GM19468 (cell line): ENCODE data around the gene TENT4A.

ENCODE experiments used
- ATAC-seq: cut with Tn5 transposase; IDR thresholded peaks from one replicate; pipeline ENCODE4 v1.9.1; 2021; ENCODE audit warnings: mild to moderate bottlenecking, moderate library complexity, moderate number of reproducible peaks; ENCODE audit not compliant: unreplicated experiment; ENCODE audit errors: extremely low read depth

The TENT4A gene

DNA sequence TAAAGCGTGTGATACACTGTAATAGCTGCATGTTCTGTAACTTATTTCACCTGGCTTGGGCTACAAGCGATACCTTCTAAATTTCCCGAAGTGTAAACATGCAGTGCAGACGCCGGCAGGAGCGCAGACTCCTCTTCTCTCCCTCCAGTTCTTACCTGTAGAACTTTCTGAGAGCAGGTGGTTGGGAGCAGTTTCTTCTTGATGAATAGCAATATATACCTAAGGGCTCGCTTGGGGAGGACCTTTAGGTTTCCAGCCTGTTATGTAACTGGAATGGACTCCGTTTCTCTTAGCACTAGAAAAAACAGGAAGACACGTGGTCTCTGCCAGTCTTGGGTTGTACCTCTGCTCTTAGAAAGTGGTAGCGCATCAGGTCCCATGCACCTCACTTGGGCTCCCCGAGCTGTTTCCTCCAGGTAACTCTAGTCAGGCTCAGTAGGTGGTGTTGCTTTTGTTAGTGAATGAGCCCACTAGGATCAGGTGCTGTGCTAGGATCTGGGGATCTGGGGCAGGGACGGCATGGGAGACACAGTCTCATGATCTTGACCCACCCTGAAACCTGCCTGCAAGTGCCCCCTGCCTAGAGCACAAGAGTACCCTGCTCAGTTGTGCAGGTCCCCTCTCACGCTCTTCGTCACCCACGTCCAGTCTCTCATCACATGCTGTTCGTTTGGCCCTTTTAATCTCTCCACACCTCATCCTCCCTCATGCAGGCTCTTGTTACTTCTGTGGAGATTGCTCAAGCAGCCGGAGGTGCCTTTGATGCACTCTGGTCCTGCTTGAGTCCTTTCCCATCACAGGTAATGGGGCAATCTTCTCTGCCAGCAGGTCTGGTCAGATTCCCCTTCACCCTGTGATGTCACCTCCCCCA lies 2.8 kb downstream of the TENT4A start:
- ATAC-seq: no peak

- no peak for ATAC-seq
Observed at GRCh38 chr5:6716629-6717149, 3.5 kb downstream of the TENT4A start.

GRCh38 chr5:6717247-6717646 lies 4.0 kb downstream of the TENT4A start:
- no peak for ATAC-seq

DNA sequence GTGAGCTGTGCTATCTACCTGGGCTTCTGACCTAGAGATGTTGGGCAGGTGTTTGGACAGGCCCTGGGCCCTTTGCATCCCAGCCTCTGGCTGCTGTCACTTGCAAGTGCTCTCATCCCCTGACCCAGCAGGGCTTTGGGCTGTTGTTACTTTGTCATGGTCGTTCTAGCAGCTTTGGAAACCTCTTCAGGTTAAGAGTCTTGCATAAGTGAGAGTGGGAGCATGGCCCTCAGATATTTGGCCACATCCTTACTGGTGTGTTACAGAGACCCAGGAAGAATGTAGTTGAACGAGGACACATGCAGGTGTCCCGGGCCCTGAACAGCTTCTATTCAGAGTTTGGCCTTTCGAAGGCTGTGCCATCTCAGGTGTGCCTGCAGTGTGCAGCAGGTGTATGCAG lies 4.5 kb downstream of the TENT4A start:
- ATAC-seq: no peak

DNA sequence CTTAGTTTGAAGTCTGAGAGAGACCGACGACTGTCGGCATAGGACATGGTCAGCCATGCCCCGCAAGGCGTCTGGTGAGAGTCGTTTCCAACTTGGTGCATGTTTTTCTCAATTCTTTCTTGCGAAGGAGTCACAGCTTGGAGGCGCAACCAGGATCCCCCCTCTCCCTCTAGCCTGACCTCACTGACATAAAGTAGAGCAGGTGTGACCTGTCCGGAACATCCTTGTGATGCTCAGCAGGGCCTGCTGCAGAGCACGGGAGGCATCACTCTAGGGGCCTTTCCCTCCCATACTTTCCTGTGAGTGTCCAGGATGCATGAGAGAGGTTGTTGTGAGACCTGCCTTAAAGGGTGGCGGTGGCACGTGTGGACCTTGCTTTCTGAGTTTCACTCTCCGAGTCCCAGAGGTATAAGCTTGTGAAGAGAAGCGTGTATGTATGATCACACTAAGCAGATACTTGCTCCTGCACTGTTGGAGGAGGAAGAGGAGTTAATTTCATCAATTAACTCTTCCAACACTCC lies 5.0 kb downstream of the TENT4A start:
- ATAC-seq: no peak

DNA sequence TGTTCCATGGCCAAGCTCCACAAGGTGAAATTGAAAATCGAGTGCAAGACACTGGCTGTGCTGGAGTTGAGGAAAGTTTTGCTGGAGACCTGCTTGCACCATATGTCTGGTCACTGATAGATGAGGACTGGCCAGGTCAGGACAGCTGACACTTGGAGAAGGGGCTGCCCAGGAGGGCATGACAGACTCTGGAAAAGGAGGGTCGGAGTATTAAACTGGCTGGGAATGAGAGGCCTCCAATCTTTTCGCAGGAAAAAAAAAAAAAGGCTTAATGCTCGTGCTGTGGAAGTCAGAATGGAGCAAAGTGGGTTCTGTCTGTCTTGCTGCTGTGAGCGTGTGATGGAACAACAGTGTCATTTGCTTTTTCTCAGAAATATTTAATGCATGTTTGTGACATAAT lies 5.5 kb downstream of the TENT4A start:
- no peak for ATAC-seq

GRCh38 chr5:6719417-6719816 lies 6.2 kb downstream of the TENT4A start:
- ATAC-seq: no peak

GRCh38 chr5:6719896-6720560 lies 6.8 kb downstream of the TENT4A start:
- ATAC-seq: no peak

DNA sequence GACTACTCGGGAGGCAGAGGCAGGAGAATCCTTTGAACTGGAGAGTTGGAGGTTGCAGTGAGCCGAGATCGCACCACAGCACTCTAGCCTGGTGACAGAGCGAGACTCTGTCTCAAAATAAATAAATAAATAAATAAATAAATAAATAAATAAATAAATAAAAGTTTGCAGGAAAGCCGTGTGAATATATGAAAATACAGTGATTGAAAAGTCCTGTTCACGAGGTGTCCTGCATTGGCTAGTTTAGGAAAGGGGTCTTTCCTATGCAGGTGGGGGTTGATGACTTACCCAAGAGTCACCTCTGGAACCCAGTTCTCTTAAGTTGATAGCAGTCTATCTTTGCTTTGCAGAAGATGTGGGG lies 7.3 kb downstream of the TENT4A start:
- ATAC-seq: no peak

GRCh38 chr5:6721442-6721841 lies 8.2 kb downstream of the TENT4A start:
- no peak for ATAC-seq

- ATAC-seq: peak; percentile 34
Observed at GRCh38 chr5:6722015-6722414, 8.8 kb downstream of the TENT4A start.

- ATAC-seq: no peak
Observed at GRCh38 chr5:6723122-6723815, 10.0 kb downstream of the TENT4A start.

- ATAC-seq: no peak
Observed at GRCh38 chr5:6723816-6724300, 10.6 kb downstream of the TENT4A start.

DNA sequence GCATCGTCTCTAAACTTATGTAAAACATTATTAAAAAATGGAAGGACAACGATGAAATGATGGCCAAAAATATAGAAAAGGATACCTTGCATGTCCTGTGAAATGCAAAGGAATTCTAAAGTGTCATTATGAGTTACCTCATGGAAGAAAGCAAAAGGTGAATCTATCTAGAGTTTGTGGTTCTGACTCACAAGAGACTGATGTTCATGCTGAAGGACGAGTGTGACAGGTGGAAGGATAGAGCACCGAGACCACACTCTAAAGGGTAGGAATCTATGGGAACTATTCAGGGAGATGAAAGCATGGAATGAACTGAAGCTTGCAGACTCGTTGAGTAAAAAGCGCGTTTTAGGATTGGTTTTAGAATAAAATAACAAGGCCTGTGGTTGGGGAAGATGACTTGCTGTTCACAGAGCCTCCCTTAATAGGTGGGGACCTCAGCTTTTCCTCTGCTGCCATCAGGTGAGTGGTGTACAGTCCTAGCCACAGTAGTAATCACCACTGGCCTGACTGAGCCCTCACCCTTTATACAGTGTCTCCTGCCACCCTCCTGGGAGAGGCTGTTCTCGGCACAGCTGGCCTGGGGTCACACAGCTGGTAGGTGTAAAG lies 11.2 kb downstream of the TENT4A start:
- no peak for ATAC-seq

DNA sequence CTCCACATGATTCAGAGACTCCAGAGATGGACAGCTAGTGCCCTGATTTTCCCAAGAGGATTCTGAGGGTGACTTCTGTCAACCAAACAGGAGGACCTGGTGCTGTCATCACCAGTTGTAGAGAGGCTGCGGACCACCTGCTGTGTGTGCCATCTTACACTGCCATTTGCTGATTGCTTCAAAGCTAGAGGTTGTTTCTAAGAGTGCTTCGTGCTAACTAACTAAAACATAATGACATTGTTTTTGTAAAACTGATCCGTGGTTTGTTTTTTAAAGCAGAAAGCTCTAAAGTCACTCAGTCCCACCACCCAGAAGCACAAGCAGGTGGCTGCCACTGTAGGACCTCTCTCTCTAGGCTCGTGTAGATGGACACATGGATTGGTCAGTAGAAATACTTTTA lies 12.2 kb downstream of the TENT4A start:
- no peak for ATAC-seq

- ATAC-seq: no peak
Observed at GRCh38 chr5:6726006-6726405, 12.8 kb downstream of the TENT4A start.

DNA sequence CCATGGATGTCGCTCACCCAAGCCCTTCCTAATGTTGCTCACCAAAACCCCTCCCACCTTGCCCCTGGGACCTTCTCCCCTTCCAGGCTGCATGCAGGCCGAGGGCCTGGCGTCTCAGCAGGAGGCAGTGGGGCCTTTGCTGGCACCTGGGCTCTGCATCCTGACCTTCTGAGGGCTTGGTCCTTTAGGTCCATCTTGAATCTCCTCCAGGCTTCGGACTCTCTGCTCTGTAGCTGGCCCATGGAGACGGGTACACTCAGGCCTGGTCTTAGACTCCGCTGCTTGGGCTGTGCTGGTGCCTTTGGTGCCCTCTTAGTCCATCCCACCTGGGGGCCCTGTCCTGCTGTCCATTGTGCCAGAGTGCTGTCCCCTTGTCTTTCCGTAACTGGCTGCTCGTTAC lies 14.0 kb downstream of the TENT4A start:
- no peak for ATAC-seq

DNA sequence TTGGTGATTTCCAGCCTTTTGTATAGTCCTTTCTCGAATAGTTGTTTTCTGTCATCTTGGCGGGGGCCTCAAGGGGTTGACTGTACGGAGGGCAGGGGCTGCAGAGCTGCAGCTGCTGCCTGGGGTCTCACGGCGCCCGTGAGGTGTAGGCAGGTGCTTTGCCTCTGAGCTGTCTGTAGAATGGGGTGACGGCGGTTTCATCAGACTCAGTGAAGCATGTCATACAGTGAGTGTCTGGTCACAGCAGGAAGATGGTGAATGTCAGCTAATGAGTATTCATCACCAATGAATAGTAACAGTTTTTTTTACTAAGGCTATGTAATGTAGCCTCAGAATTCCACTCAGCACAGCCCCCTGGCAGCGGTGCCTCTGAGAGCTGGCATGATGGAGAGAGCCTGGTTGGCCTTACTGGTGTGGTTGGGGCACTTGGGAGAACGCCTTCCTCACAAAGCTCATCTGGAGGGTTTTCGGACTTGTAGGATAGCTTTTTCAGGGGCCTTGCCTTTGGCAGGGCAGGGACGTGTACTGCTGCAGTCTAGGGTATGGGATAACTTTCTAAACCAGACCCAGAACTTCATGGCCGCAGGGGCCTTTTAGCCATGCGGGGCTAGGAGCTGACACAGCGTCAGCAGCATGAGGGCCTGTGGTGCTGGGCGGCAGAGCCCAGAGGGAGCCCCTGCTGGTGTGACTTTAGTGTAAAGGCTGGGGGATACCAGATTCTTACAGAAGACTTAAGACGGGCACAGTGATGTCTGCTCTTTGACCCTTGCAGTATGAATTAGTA lies 15.0 kb downstream of the TENT4A start:
- peak; percentile 64 for ATAC-seq

GRCh38 chr5:6728795-6729183 lies 15.6 kb downstream of the TENT4A start:
- ATAC-seq: no peak
